HepG2 (cell line): Measurements from ENCODE around the gene FSD2. TPM values are rescaled to one million over a fixed set of nuclear protein-coding genes. Genes with fewer than 3 reads are reported as not detected.

Experiments
- ERF ChIP-seq: IDR thresholded peaks from 2 replicates; pipeline ENCODE4 v1.6.1; 2018; ENCODE audit warnings: missing biosample characterization, missing genetic modification reagents
- KLF9 ChIP-seq: IDR thresholded peaks from 2 replicates; pipeline ENCODE4 v1.6.1; 2016; ENCODE audit warnings: low read depth
- MXD4 ChIP-seq: IDR thresholded peaks from 2 replicates; pipeline ENCODE4 v1.6.1; 2016; ENCODE audit warnings: mild to moderate bottlenecking, missing biosample characterization, missing genetic modification reagents
- NAIF1 ChIP-seq: sonication (generic); formaldehyde crosslinking; IDR thresholded peaks from 2 replicates; pipeline ENCODE4 v1.5.0; 2020; ENCODE audit warnings: mild to moderate bottlenecking, missing genetic modification reagents, borderline replicate concordance
- NCOA1 ChIP-seq: sonication (generic); formaldehyde crosslinking; IDR thresholded peaks from 2 replicates; pipeline ENCODE4 v1.9.0; 2021; ENCODE audit warnings: missing genetic modification reagents
- NR2F1 ChIP-seq, 2 experiments: fragments of 450-650 bp in 1 of 2; formaldehyde crosslinking in 1 of 2; IDR thresholded peaks; 2 replicates each; pipeline versions ENCODE4 v1.5.0 to v1.6.1; 2016 to 2020; ENCODE audit warnings: mild to moderate bottlenecking in 1 of 2, missing compliant biosample characterization in 1 of 2, missing genetic modification reagents in 1 of 2, moderate library complexity in 1 of 2
- ZKSCAN5 ChIP-seq: sonication (generic); formaldehyde crosslinking; IDR thresholded peaks from 2 replicates; pipeline ENCODE4 v1.5.1; 2020; ENCODE audit warnings: mild to moderate bottlenecking, missing genetic modification reagents
- ZNF160 ChIP-seq: sonication (generic); formaldehyde crosslinking; IDR thresholded peaks from 2 replicates; pipeline ENCODE4 v1.8.0; 2022; ENCODE audit warnings: mild to moderate bottlenecking, inconsistent platforms, missing genetic modification reagents
- ZNF317 ChIP-seq: sonication (generic); formaldehyde crosslinking; IDR thresholded peaks from 2 replicates; pipeline ENCODE4 v1.5.0; 2020; ENCODE audit warnings: mild to moderate bottlenecking, missing genetic modification reagents
- ZNF331 ChIP-seq: sonication (generic); formaldehyde crosslinking; IDR thresholded peaks from 2 replicates; pipeline ENCODE4 v1.4.0; 2020; ENCODE audit warnings: missing genetic modification reagents
- ZNF530 ChIP-seq: sonication (generic); formaldehyde crosslinking; IDR thresholded peaks from 2 replicates; pipeline ENCODE4 v1.5.0; 2020; ENCODE audit warnings: low read depth, mild to moderate bottlenecking, missing genetic modification reagents
- ZNF598 ChIP-seq: sonication (generic); formaldehyde crosslinking; IDR thresholded peaks from 2 replicates; pipeline ENCODE4 v1.5.1; 2020; ENCODE audit warnings: mild to moderate bottlenecking, missing genetic modification reagents, borderline replicate concordance
- ZNF619 ChIP-seq: sonication (generic); formaldehyde crosslinking; IDR thresholded peaks from 2 replicates; pipeline ENCODE4 v1.4.0; 2020; ENCODE audit warnings: mild to moderate bottlenecking, missing genetic modification reagents
- polyA plus RNA-seq, 8 experiments: library from polyadenylated mRNA; depleted of rRNA in 3 of 8; stranded (reverse) in 7 of 8; unstranded in 1 of 8; fragments of >200 nt; fragmentation: Illumina TruSeq in 4 of 8; extraction: Trizol in 4 of 8; gene quantifications; 2 replicates each; pipeline versions ENCODE4 v1.2.1 to v1.2.3, GENCODE V29; 2011 to 2016; ENCODE audit warnings: low read depth in 4 of 8, missing spikeins in 1 of 8, mixed read lengths in 1 of 8; ENCODE audit not compliant: insufficient read depth in 1 of 8
- total RNA-seq, 5 experiments: library from RNA; depleted of rRNA; stranded (reverse); fragments of >200 nt; fragmentation: Illumina TruSeq; extraction: Trizol; gene quantifications; 2 replicates each; pipeline ENCODE4 v1.2.3, GENCODE V29; 2016; ENCODE audit warnings: low read depth in 1 of 5
- TF ChIP-seq, protein P1 (sequence below): sonication (generic); formaldehyde crosslinking; IDR thresholded peaks from 2 replicates; pipeline ENCODE4 v1.4.0; 2020; ENCODE audit warnings: missing genetic modification reagents, borderline replicate concordance
- TF ChIP-seq, protein P2 (sequence below): sonication (generic); formaldehyde crosslinking; IDR thresholded peaks from 2 replicates; pipeline ENCODE4 v1.5.0; 2020; ENCODE audit warnings: mild to moderate bottlenecking, missing genetic modification reagents
- TF ChIP-seq, protein P3 (sequence below): sonication (generic); formaldehyde crosslinking; IDR thresholded peaks from 2 replicates; pipeline ENCODE4 v1.5.0; 2020; ENCODE audit warnings: missing genetic modification reagents, mild to moderate bottlenecking, borderline replicate concordance
- TF ChIP-seq, protein P4 (sequence below): sonication (generic); formaldehyde crosslinking; IDR thresholded peaks from 2 replicates; pipeline ENCODE4 v1.9.0; 2021; ENCODE audit warnings: missing genetic modification reagents, mild to moderate bottlenecking, borderline replicate concordance
- TF ChIP-seq, protein P5 (sequence below): sonication (generic); formaldehyde crosslinking; IDR thresholded peaks from 2 replicates; pipeline ENCODE4 v1.5.0; 2020; ENCODE audit warnings: missing genetic modification reagents
- TF ChIP-seq, protein P6 (sequence below): sonication (generic); formaldehyde crosslinking; IDR thresholded peaks from 2 replicates; pipeline ENCODE4 v1.4.0; 2020; ENCODE audit warnings: low read depth, mild to moderate bottlenecking, missing genetic modification reagents

FSD2 gene
- total and polyA plus RNA-seq, 2 of the 13 experiments (the other 11 are each of a cell fraction or from before 2014, with no cell fraction given): not detected

DNA sequence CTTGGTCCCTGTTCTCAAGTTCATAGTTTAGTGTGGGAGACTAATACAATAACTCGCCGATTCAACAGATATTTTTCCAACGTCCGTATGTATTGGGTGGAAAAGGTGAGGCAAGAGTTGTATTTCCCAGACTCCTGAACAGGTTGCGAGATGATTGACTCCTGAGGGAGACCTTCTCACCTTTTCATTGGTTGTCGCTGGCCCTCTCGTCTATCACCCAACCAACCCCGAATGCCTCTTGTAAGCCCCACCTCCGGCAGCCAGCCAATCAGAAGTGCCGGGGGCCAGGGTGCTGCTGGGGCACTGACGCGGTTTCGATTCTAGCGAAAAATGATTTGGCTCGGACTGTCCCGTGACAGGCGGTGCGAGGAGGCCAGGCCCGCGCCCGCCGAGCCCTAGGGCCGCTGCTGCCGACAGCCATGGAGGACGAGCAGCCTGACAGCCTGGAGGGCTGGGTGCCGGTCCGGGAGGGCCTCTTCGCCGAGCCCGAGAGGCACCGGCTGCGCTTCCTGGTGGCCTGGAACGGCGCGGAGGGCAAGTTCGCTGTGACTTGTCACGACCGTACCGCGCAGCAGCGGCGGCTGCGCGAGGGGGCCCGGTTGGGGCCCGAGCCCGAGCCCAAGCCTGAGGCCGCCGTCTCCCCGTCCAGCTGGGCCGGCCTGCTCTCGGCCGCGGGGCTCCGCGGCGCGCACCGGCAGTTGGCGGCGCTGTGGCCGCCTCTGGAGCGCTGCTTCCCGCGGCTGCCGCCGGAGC lies 3.6 kb upstream of the FSD2 start, which contains the start of gene WHAMM (continued):
- TF ChIP-seq, protein P1, sequence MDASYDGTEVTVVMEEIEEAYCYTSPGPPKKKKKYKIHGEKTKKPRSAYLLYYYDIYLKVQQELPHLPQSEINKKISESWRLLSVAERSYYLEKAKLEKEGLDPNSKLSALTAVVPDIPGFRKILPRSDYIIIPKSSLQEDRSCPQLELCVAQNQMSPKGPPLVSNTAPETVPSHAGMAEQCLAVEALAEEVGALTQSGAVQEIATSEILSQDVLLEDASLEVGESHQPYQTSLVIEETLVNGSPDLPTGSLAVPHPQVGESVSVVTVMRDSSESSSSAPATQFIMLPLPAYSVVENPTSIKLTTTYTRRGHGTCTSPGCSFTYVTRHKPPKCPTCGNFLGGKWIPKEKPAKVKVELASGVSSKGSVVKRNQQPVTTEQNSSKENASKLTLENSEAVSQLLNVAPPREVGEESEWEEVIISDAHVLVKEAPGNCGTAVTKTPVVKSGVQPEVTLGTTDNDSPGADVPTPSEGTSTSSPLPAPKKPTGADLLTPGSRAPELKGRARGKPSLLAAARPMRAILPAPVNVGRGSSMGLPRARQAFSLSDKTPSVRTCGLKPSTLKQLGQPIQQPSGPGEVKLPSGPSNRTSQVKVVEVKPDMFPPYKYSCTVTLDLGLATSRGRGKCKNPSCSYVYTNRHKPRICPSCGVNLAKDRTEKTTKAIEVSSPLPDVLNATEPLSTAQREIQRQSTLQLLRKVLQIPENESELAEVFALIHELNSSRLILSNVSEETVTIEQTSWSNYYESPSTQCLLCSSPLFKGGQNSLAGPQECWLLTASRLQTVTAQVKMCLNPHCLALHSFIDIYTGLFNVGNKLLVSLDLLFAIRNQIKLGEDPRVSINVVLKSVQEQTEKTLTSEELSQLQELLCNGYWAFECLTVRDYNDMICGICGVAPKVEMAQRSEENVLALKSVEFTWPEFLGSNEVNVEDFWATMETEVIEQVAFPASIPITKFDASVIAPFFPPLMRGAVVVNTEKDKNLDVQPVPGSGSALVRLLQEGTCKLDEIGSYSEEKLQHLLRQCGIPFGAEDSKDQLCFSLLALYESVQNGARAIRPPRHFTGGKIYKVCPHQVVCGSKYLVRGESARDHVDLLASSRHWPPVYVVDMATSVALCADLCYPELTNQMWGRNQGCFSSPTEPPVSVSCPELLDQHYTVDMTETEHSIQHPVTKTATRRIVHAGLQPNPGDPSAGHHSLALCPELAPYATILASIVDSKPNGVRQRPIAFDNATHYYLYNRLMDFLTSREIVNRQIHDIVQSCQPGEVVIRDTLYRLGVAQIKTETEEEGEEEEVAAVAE (CRISPR knock-in tag): no peak
- TF ChIP-seq, protein P2, sequence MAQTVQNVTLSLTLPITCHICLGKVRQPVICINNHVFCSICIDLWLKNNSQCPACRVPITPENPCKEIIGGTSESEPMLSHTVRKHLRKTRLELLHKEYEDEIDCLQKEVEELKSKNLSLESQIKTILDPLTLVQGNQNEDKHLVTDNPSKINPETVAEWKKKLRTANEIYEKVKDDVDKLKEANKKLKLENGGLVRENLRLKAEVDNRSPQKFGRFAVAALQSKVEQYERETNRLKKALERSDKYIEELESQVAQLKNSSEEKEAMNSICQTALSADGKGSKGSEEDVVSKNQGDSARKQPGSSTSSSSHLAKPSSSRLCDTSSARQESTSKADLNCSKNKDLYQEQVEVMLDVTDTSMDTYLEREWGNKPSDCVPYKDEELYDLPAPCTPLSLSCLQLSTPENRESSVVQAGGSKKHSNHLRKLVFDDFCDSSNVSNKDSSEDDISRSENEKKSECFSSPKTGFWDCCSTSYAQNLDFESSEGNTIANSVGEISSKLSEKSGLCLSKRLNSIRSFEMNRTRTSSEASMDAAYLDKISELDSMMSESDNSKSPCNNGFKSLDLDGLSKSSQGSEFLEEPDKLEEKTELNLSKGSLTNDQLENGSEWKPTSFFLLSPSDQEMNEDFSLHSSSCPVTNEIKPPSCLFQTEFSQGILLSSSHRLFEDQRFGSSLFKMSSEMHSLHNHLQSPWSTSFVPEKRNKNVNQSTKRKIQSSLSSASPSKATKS: no peak
- TF ChIP-seq ERF (CRISPR knock-in tag) (peak; percentile 40; the same call in 1 of the 2 replicates), ZNF331 (no peak), KLF9 (CRISPR knock-in tag) (no peak), ZNF160 (CRISPR knock-in tag) (no peak), NCOA1 (CRISPR knock-in tag) (no peak), ZNF317 (CRISPR knock-in tag) (no peak), ZKSCAN5 (CRISPR knock-in tag) (no peak), ZNF530 (CRISPR knock-in tag) (no peak), NR2F1 (CRISPR knock-in tag; IDR thresholded peaks at IDR 0.05) (no peak), ZNF619 (CRISPR knock-in tag) (no peak), ZNF598 (no peak; the same call in 1 of the 2 replicates), NAIF1 (CRISPR knock-in tag) (no peak), MXD4 (CRISPR knock-in tag) (peak; percentile 57)
- TF ChIP-seq, protein P3, sequence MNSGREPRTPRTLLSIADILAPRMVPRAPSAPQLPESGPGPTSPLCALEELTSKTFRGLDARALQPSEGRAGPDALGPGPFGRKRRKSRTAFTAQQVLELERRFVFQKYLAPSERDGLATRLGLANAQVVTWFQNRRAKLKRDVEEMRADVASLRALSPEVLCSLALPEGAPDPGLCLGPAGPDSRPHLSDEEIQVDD (CRISPR knock-in tag): no peak
- TF ChIP-seq, protein P4, sequence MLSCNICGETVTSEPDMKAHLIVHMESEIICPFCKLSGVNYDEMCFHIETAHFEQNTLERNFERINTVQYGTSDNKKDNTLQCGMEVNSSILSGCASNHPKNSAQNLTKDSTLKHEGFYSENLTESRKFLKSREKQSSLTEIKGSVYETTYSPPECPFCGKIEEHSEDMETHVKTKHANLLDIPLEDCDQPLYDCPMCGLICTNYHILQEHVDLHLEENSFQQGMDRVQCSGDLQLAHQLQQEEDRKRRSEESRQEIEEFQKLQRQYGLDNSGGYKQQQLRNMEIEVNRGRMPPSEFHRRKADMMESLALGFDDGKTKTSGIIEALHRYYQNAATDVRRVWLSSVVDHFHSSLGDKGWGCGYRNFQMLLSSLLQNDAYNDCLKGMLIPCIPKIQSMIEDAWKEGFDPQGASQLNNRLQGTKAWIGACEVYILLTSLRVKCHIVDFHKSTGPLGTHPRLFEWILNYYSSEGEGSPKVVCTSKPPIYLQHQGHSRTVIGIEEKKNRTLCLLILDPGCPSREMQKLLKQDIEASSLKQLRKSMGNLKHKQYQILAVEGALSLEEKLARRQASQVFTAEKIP (CRISPR knock-in tag): no peak
- TF ChIP-seq, protein P5, sequence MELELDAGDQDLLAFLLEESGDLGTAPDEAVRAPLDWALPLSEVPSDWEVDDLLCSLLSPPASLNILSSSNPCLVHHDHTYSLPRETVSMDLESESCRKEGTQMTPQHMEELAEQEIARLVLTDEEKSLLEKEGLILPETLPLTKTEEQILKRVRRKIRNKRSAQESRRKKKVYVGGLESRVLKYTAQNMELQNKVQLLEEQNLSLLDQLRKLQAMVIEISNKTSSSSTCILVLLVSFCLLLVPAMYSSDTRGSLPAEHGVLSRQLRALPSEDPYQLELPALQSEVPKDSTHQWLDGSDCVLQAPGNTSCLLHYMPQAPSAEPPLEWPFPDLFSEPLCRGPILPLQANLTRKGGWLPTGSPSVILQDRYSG: no peak
- TF ChIP-seq, protein P6, sequence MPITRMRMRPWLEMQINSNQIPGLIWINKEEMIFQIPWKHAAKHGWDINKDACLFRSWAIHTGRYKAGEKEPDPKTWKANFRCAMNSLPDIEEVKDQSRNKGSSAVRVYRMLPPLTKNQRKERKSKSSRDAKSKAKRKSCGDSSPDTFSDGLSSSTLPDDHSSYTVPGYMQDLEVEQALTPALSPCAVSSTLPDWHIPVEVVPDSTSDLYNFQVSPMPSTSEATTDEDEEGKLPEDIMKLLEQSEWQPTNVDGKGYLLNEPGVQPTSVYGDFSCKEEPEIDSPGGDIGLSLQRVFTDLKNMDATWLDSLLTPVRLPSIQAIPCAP (CRISPR knock-in tag): no peak
